Measurements from ENCODE around the gene ZNF445.
"Not testable (repeated sequence)": the region's sequence is repeated elsewhere in the genome, so short reads cannot be mapped to it uniquely, and the experiment has no call there.

The ZNF445 gene

GRCh38 chr3:44398853-44399252 is 78.6 kb downstream of the ZNF445 start:
- Histone ChIP-seq H3K9me3 (ENCODE audit: control insufficient read depth, insufficient read depth, low read length) (no peaks in the 10 kb centered on the region), H3K36me3 (ENCODE audit: control insufficient read depth, low read length) (no peaks in the 10 kb centered on the region), H3K27me3 (ENCODE audit: control insufficient read depth, low read length) (no peaks in the 10 kb centered on the region), H3K9me2 (replicated peaks; ENCODE audit: control insufficient read depth, low read length) (no peaks in the 10 kb centered on the region), H3K4me1 (ENCODE audit: control insufficient read depth, low read length) (no peaks in the 10 kb centered on the region), H3K4me2 (ENCODE audit: low read length) (no peak overlapping the region), H3K79me2 (ENCODE audit: control insufficient read depth, low read length) (no peaks in the 10 kb centered on the region), H3K27ac (ENCODE audit: low read depth, low read length) (no peak overlapping the region), H3F3A (ENCODE audit: control insufficient read depth, insufficient read depth) (no peaks in the 10 kb centered on the region), H4K20me1 (ENCODE audit: control insufficient read depth, insufficient read depth, low read depth, low read length) (no peaks in the 10 kb centered on the region), H3K4me3 (ENCODE audit: low read length) (no peak overlapping the region)
- TF ChIP-seq EZH2phosphoT487 (IDR thresholded peaks at IDR 0.05; ENCODE audit: borderline replicate concordance, low read length), result no peak
- no peak for TF ChIP-seq CTCF (IDR thresholded peaks at IDR 0.05; ENCODE audit: low read depth, low read length, poor library complexity, severe bottlenecking)

- not testable (repeated sequence) for H3K4me2 ChIP-seq (ENCODE audit: low read length); H3F3A ChIP-seq (ENCODE audit: control insufficient read depth, insufficient read depth); H3K36me3 ChIP-seq (ENCODE audit: control insufficient read depth, low read length); H3K79me2 ChIP-seq (ENCODE audit: control insufficient read depth, low read length); H3K27me3 ChIP-seq (ENCODE audit: control insufficient read depth, low read length); H3K9me2 ChIP-seq (replicated peaks; ENCODE audit: control insufficient read depth, low read length); H3K4me1 ChIP-seq (ENCODE audit: control insufficient read depth, low read length); H3K9me3 ChIP-seq (ENCODE audit: control insufficient read depth, insufficient read depth, low read length); H3K4me3 ChIP-seq (ENCODE audit: low read length); H4K20me1 ChIP-seq (ENCODE audit: control insufficient read depth, insufficient read depth, low read depth, low read length); H3K27ac ChIP-seq (ENCODE audit: low read depth, low read length)
Measured at GRCh38 chr3:44398271-44398670, 79.2 kb downstream of the ZNF445 start.

GRCh38 chr3:44396200-44397171 is 81.0 kb downstream of the ZNF445 start:
- no peaks in the 10 kb centered on the region for H3K36me3 ChIP-seq (ENCODE audit: control insufficient read depth, low read length)
- no peak overlapping the region for H3K4me3 ChIP-seq (ENCODE audit: low read length)
- no peaks in the 10 kb centered on the region for H4K20me1 ChIP-seq (ENCODE audit: control insufficient read depth, insufficient read depth, low read depth, low read length)
- H3K4me1 ChIP-seq (ENCODE audit: control insufficient read depth, low read length), result no peaks in the 10 kb centered on the region
- H3K27ac ChIP-seq (ENCODE audit: low read depth, low read length), result no peak overlapping the region
- H3F3A ChIP-seq (ENCODE audit: control insufficient read depth, insufficient read depth), result no peaks in the 10 kb centered on the region
- no peaks in the 10 kb centered on the region for H3K9me3 ChIP-seq (ENCODE audit: control insufficient read depth, insufficient read depth, low read length)
- no peaks in the 10 kb centered on the region for H3K9me2 ChIP-seq (replicated peaks; ENCODE audit: control insufficient read depth, low read length)
- no peaks in the 10 kb centered on the region for H3K27me3 ChIP-seq (ENCODE audit: control insufficient read depth, low read length)
- no peak overlapping the region for H3K4me2 ChIP-seq (ENCODE audit: low read length)
- H3K79me2 ChIP-seq (ENCODE audit: control insufficient read depth, low read length), result no peaks in the 10 kb centered on the region
- TF ChIP-seq EZH2phosphoT487 (IDR thresholded peaks at IDR 0.05; ENCODE audit: borderline replicate concordance, low read length) (no peak), CTCF (IDR thresholded peaks at IDR 0.05; ENCODE audit: low read depth, low read length, poor library complexity, severe bottlenecking) (no peak)

GRCh38 chr3:44395714-44396113 is 81.8 kb downstream of the ZNF445 start:
- H3F3A ChIP-seq (ENCODE audit: control insufficient read depth, insufficient read depth), result no peaks in the 10 kb centered on the region
- no peaks in the 10 kb centered on the region for H3K36me3 ChIP-seq (ENCODE audit: control insufficient read depth, low read length)
- H3K4me2 ChIP-seq (ENCODE audit: low read length), result no peak overlapping the region

More at GRCh38 chr3:44395714-44396113, 81.8 kb downstream of the ZNF445 start:
- Histone ChIP-seq H3K4me3 (ENCODE audit: low read length) (no peak overlapping the region), H3K27me3 (ENCODE audit: control insufficient read depth, low read length) (no peaks in the 10 kb centered on the region), H3K9me3 (ENCODE audit: control insufficient read depth, insufficient read depth, low read length) (no peaks in the 10 kb centered on the region), H4K20me1 (ENCODE audit: control insufficient read depth, insufficient read depth, low read depth, low read length) (no peaks in the 10 kb centered on the region), H3K4me1 (ENCODE audit: control insufficient read depth, low read length) (no peaks in the 10 kb centered on the region), H3K79me2 (ENCODE audit: control insufficient read depth, low read length) (no peaks in the 10 kb centered on the region), H3K27ac (ENCODE audit: low read depth, low read length) (no peak overlapping the region), H3K9me2 (replicated peaks; ENCODE audit: control insufficient read depth, low read length) (no peaks in the 10 kb centered on the region)
- no peak for TF ChIP-seq EZH2phosphoT487 (IDR thresholded peaks at IDR 0.05; ENCODE audit: borderline replicate concordance, low read length)
- TF ChIP-seq CTCF (IDR thresholded peaks at IDR 0.05; ENCODE audit: low read depth, low read length, poor library complexity, severe bottlenecking), result no peak

All from DOHH2 (cell line).